GM08714 (cell line): ENCODE measurements around the gene LGALS3.
A peak's percentile ranks its signal among the peaks of the same experiment; 100 is the strongest.

Experiments
- H3K4me3 ChIP-seq: fragments of 200-500 bp; sonication (Bioruptor generic); 2 replicates; pipeline ENCODE4 v1.5.1; 2014; ENCODE audit warnings: mild to moderate bottlenecking, low read length, inconsistent platforms
- ZNF274 ChIP-seq: IDR thresholded peaks from 2 replicates; pipeline ENCODE4 v1.6.1; 2012; ENCODE audit warnings: mild to moderate bottlenecking, low read depth, low read length

The LGALS3 gene

DNA sequence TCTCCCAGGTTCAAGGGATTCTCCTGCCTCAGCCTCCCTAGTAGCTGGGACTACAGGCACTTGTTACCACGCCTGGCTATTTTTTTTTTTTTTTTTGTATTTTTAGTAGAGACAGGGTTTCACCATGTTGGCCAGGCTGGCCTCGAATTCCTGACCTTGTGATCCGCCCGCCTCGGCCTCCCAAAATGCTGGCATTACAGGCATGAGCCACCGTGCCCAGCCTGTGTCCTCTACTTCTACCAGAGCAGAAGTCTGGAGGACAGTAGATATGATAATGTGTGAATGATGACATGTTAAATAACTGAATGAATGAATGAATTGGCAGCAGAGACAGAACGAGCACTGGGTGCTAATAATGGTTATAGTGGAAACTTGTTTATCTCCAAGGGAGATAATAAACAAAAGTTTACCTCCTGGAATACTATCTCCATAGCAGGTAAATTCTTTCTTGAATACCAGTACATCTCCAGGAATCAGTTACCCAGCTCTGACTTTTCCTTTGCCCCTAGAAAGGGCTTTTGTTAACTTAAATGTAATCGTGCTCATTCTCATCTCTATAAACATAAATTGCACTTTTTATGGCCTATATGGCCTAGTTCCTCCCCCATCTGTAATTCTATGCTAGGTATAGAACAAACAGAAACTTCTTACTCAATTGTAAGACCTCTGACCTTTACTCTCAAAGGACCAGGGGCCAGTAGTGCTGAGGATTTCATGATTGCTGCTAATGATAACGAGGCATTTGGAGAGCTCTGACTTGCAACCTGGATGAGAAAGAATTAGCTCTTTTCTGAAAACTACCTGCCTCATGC is 7.2 kb upstream of the LGALS3 start:
- no peak overlapping the region for H3K4me3 ChIP-seq
- no peak for TF ChIP-seq ZNF274

DNA sequence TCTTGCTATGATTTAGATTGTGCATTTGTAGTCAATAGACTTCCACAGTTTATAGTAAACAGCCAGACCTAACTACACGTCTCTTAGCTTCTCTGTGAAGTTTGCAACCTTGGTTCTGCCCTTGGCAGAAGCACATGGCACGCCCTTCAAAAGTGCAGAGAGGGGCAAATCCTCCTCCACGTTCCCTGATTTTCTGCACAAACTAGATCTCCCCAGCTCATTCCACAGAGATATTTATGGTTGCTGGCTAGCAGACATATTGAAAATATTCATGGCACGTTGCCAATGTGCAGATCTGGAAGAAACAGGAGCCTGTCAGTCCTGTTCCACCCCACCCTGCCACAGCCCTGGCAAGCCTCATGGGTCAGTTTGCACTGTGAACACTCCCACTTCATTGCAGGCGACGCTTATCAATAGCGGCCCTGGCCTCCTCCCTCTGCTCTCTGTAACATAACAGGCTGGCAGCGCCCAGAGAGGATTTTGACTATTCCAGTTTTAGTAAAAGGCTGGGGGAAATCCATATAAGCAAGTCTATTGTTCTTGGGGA is 6.5 kb upstream of the LGALS3 start:
- H3K4me3 ChIP-seq = no peak overlapping the region
- no peak for TF ChIP-seq ZNF274

DNA sequence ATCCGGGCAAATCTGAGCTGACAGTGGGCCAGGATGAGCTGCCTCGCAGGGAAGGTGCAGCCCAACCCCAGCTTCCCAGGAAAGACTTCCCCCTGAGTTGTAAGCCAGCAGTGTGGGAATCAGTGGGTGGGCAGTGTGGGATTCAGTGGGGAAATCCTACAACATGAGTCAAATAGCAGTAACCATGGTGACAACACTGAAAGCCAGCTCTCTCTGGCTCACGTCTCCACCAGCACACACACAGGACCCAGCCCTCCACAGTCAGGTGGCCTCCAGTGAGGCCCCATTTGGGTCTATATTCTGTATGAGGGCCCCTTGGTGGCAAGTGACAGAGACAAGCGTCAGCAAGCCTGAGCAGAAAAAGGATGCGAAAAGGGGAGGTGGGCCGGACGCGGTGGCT is 6.0 kb upstream of the LGALS3 start:
- no peak for TF ChIP-seq ZNF274
- no peak overlapping the region for H3K4me3 ChIP-seq

DNA sequence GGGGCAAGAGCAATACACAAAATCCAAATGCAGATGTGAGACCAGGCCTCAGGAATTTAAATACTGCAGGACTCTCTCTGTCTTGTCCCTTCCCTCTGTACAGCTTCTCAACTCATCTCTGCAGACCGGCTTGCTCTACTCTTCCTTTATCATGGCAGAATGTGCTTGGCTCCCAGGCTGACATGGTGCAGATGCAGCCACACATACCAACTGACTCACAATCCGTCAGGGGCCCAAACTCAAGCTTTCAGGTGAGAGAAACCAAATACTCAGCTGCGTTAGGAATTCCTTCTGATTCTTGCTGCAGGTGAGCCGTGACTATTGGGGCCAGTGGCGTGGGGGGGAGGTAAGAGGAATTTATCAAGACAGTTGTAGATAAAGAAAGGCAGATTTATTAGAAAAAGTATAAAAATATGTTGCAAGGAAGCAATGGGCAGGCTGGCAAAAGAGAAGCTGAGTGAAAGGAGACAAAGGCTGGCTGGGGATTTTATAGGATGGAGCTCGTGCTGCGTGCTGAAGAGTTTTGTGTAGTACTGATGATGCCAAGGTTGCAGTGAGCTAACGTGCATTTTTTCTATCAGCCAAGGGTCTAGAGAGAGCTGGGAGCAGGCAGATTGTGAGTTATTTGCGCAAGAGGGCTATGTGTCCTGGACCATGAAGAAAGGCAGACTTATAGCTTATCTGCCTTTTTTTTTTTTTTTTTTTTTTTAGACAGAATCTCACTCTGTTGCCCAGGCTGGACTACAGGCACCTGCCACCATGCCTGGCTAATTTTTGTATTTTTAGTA is 5.0 kb upstream of the LGALS3 start:
- no peak overlapping the region for H3K4me3 ChIP-seq
- TF ChIP-seq ZNF274 = no peak

DNA sequence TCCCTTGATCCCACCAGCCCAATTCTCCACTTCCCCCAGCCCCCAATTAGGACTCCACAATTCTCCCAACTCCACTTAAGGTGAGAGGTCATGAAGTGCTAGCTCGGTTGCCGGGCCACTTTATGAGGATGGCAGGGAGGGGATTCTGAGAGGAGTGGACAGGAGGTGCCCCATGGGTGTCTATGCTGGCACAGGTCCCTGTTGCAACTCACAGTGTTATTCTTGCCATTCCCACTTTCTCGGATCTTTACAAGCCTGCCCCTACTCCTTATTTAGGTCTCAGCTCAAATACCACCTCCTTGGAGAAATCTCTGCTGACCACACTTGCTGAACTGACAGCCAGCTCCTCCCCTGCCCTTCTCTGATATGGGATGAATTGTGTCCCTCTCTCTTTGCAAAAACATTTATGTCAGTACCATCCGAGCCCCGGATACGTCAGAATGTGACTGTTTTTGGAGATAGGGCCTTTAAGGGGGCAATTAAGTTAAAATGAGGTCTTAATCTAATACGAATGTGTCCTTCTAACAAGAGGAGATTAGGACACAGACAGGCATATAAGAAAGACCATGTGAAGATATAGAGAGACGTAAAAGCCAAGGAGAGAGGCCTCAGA is 4.2 kb upstream of the LGALS3 start:
- TF ChIP-seq ZNF274 = no peak
- H3K4me3 ChIP-seq = no peak overlapping the region

DNA sequence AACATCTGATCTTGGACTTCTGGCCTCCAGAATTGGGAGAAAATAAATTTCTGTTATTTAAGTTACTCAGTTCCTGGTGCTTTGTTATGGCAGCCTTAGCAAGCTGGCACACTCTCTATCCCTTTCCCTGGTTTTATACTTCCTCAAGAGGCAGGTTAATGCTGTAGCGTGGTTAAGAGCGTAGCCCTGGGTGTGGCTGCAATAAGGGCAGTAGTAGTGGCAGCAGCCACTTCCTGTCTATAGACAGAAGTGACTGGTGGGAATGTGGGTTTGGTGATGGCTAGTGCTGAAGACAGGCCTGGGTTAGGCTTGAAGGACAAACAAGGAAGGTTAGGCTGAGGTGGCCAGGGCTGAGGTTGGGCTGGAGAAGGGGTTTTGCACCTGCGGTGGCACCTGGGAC is 3.6 kb upstream of the LGALS3 start:
- no peak overlapping the region for H3K4me3 ChIP-seq
- TF ChIP-seq ZNF274 = no peak

DNA sequence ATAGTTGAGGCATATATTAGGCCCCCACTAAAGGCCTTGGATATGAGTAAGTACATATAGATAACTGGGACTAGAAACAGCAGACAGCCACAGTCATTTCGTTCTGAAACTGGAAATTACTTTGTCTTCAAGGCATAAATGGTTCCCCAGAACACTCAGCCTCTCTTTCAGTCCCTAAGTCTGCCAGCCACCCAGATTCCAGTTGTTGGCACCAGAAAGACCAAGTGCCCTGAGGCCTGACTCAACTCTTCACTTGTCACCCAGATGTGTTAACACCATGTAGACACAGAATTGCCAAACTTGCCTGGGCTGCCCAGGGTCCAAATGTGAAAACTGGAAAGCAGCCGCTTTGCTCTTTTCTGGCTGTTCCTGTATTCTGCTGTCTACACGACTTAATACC is 3.0 kb upstream of the LGALS3 start:
- no peak overlapping the region for H3K4me3 ChIP-seq
- no peak for TF ChIP-seq ZNF274

DNA sequence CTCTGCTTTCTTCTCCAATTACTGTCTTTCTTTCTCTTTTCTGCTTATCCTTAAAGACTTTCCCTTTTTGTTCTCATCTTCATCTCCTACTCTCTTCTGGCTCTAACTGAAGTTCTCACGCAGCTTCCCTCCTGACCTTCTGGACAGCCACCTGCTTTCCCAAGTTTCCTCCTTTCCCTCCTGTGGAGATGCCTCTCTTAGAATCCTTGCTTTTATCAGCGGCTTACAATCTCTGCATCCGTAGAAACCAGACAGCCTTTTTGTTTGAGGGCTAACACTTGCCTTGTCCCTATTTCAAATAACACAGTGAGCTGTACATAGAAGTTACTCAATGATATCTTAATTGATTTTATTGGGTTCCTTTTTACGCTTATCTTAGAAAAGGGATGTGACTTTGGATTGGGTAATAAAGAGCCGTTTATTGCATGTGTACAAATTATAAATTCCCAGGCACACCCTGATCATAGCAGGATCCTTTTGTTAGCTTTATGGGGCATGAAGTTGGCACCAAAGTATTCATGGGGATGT is 2.1 kb upstream of the LGALS3 start:
- H3K4me3 ChIP-seq = no peak overlapping the region
- TF ChIP-seq ZNF274 = no peak

DNA sequence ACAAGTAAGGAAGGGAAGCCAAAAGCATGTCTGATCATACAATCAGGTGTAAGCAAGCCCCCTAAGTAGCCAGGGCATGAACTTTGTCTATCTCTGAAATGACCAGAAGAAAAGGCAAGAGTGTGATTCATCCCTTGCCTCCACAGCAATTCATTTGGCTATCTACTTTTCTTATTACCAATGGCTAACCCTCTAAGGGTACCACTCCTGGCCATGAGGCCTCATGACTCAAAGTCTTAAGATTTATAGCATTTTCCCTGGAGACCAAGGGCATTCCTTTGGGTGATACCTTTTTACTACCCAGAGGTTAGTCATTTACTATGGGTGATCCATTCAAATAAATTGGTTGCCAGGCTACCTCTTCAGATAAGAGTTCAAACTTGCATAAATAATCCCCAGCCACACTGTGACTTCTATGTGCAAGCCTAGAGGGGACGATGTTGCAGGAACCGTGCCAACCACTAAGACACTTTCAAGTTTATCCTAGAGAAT is 1.5 kb upstream of the LGALS3 start:
- H3K4me3 ChIP-seq = no peak overlapping the region
- no peak for TF ChIP-seq ZNF274

DNA sequence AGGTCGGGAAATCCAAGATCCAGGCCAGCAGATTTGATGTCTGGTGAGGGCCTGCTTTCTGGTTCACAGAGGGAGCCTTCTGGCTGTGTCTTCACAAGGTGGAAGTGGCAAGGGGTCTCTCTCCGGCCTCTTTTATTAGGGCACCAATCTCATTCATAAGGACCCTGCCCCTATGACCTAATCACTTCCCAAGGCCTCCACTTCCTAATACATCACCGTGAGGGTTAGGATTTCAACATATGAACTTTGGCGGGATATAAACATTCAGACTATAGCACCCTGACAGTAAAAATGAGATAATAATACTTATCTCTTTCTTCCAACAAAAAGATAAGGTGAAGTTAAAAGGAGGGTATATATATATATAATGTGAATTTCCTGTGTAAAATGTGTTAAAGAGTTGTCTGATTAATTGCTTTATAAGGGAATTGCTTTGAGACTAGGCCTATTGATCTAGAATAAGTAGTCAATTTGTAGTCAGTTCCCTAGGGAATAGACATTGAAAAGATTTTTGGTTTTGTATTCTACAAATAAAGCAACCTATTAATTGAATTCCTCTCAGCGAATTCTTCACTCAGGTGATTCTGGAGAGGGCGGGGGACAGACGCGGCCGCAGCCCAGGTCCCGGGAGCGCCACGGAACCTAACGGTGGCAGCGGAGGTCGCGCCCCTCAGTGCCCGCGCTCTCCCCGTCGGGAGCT is 516 bp upstream of the LGALS3 start:
- TF ChIP-seq ZNF274 = no peak
- peak overlapping the region; percentile 69; the same call in 1 of the 2 replicates for H3K4me3 ChIP-seq

DNA sequence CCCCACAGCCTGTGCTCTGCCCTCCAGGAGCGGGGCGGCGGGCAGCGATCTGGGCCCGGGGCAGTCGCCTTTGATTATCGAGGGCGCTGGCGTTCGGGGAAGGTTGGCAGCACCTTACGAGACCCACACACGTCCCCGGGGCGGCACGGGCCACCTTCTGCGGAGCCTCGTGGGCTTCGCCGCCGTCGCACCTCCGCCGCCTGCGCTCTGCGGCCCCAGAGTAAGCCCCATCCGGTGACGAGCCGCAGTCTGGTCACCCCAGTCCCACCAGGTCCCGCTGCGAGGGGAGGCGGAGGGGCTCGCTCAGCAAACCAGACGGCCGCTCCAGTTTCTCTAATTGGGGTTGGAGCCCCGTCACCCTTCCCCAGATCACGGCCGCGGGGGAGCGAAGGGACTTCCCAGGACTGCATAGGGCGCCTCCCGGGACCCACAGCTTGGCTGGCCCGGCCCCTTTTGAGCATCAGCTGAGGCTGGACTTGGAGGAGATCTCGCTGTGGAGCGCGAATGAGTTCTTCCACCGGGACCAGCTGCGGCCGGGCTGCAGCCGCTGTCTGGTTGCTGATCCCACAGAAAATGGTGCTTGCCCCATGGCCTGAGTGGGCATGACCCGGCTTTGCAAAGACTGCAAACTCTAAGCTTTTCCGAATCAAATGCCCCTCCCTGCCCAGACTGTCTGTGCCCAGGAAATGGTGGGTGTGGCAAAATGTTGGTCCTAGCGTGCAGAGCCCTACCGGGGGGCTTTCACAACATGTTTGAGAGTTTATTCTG is 560 bp downstream of the LGALS3 start:
- TF ChIP-seq ZNF274 = no peak
- H3K4me3 ChIP-seq = peak overlapping the region; percentile 69

DNA sequence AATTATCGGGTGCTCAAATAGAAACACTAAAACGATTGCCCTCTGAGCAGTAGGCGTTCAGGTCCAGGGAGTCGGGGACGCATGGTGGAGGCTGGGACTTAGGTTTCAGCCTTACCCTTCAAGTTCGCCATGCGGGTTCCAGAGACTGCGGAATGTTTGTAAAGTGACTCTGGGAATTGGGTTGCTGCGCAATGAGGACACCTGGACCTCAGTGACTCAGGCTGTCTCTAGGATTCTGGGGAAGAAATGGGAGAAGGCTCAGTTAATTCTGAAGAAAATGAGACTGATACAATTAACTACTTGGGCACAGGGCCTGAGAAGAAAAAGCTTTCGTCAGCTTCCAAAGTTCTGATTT is 1.1 kb downstream of the LGALS3 start:
- H3K4me3 ChIP-seq = peak overlapping the region; percentile 69
- no peak for TF ChIP-seq ZNF274
